GM19455 (cell line): ENCODE data around the gene MROH8.
A peak's percentile ranks its signal among the peaks of the same experiment; 100 is the strongest.
"Not testable (repeated sequence)": the region's sequence is repeated elsewhere in the genome, so short reads cannot be mapped to it uniquely, and the experiment has no call there.

Source experiments
- ATAC-seq: cut with Tn5 transposase; IDR thresholded peaks from one replicate; pipeline ENCODE4 v1.9.1; 2021; ENCODE audit not compliant: unreplicated experiment

The MROH8 gene

GRCh38 chr20:37095599-37096414 lies 83.5 kb downstream of the MROH8 start, which contains the start of gene RBL1:
Gene RBL1 (minus strand): TSS chr20:37095997. CDS start chr20:37095928, 69 bp downstream.
- peak; percentile 66 for ATAC-seq

- peak; percentile 23 for ATAC-seq
Observed at GRCh38 chr20:37095108-37095598, 84.2 kb downstream of the MROH8 start.

DNA sequence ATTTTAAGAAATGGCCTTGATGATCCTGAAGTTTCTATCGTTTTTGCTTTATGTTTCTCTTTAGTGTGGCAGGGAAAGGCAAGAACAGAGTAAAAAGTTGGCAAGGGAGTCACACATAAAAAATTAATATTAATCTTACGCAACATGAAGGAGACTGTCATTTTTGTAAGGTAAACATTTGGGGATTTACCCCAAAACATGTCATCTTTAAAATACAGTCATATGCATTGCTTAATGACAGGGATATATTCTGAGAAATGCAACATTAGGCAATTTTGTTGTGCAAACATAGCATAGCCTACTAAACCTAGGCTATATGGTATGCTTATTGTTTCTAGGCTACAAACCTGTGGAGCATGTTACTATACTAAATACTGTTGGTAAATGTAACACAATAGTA lies 88.9 kb downstream of the MROH8 start:
- ATAC-seq = no peak

DNA sequence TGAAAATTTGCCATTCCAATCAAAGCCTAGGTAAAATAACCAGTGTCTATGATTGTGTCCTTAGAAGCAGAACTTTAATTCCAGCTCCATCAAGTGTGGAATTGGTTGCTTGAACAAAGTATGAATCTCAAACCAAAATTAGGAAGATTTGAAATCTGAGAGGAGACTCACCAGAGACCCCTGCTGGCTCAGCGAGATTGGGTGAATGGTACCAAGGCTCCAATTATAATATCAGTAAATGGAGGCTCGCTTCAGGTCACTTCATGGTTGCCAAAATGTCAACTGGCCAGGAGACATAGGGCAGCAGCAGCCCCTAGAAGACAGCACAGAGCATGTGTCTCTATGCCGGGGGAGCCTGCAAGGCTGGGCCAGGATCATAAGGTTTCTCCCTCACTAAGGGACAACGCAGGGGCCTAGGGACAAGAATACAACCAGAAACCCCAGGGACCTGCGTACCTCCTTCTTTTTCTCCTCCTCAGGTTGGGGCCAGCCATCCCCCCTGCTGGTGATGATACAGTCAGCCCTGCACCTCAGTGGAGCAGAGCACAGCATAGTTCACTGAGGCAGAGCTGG lies 97.5 kb downstream of the MROH8 start:
- ATAC-seq = no peak

DNA sequence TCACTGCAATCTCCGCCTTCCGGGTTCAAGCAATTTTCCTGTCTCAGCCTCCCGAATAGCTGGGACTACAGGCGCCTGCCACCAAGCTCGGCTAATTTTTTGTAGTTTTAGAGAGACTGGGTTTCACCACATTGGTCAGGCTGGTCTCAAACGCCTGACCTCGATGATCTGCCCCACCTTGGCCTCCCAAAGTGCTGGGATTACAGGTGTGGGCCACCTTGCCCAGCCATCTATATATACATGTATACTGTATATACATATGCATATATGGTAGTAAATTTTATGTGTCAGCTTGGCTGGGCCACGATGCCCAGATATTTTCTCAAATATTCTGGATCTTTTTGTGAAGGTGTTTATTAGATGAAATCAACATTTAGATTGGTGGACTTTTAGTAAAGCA lies 102.3 kb downstream of the MROH8 start:
- ATAC-seq = no peak

DNA sequence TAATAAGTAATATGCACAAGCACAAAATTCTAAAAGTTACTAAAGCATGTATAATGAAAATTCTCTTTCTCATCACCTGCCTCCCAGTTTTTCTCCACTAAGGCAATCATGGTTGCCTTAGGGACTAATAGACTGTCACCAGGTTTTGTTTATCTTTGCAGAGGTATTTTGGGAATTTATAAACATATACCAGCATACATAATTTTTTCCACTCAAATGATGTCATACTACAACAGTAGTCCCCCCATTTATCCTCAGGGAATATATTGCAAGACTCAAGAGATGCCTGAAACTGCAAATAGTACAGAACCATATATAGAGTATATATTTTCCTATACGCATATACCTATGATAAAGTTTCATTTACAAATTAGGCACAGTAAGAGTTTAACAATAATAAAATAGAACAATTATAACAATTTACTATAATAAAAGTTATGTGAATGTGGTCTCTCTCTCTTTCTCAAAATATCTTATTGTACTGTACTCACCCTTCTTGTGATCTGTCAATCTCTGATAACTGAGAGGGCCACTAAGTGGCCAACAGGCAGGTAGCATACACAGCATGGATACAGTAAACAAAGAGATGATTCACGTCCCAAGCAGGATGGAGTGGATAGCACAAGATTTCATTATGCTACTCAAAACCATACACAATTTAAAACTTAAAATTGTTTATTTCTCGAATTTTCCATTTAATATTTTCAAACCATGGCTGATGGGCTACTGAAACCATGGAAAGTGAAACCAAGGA lies 103.2 kb downstream of the MROH8 start:
- no peak for ATAC-seq

DNA sequence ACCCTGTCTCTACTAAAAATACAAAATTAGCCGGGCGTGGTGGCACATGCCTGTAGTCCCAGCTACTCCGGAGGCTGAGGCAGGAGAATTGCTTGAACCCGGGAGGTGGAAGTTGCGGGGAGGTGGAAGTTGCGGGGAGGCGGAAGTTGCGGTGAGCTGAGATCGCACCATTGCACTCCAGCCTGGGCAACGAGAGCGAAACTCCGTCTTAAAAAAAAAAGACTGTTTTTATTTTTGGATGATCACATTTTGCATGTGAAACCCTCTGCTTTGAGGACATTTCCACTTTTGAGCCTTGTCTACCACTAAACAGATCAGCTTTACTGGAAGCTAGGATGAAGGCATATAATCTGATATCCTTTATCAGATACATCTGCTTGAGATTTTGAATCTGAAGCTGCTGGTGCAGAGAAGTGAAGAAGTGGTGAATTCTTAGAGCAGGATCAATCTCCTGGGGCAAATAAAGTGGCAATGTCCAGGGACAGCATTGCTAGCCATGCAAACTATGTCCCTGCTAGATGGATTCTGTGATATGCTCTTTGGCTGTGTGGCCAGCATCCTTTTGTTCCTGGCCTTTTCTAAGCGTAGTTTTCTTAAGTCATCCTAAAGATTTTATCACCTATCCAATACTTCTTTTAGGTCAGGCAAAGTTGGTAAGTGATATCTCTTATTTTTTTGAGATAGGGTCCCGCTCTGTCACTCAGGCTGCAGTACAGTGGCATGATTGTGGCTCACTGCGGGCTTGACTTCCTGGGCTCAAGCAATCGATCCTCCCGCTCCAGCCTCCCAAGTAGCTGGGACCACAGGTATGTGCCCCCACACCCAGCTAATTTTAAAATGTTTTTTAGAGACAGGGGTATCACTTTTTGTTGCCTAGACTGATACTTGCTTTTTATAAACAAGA lies 106.8 kb downstream of the MROH8 start:
- no peak for ATAC-seq

DNA sequence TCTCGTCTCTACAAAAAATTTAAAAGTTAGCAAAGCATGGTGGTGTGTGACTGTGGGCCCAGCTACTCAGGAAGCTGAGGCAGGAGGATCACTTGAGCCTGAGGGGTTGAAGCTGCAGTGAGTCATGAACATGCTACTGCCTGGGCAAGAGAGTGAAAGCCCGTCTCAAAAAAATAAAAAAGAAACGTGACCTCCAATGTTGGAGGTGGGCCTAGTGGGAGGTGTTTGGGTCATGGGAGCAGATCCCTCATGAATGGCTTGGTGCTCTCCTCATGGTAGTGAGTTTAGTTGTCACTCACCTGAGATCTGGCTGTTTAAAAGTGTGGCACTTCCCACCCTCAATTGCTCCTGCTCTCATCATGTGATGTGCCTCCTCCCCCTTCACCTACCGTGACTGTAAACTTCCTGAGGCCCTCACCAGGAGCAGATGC lies 107.9 kb downstream of the MROH8 start:
- no peak for ATAC-seq

- not testable (repeated sequence) for ATAC-seq
Observed at GRCh38 chr20:37069563-37069962, 109.8 kb downstream of the MROH8 start.

DNA sequence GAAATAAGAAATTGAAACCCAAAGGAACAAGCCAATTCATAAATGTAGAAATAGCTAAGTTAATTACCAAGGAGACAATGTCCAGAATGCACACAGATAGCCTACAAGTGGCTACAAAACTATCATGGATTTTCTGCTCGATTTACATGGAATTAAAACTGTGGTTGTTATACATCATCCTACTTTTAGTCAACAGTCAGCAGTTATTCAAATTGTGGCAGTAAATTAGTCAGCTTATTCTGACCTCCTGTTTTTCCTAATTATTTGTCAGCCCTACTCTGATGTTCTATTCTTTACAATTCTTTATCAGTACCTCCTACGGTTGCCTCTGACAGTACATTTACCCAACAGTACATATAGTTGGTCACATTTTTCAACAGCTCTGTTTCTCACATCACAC lies 113.2 kb downstream of the MROH8 start:
- no peak for ATAC-seq

- no peak for ATAC-seq
Observed at GRCh38 chr20:37055276-37055675, 124.1 kb downstream of the MROH8 start.

GRCh38 chr20:37053230-37053950 lies 126.0 kb downstream of the MROH8 start:
- ATAC-seq = no peak
